H1 (cell line): ENCODE results near the gene CAPS2. TPM values are rescaled to one million over a fixed set of nuclear protein-coding genes. Genes with fewer than 3 reads are reported as not detected.

Experiments
- CTCF ChIA-PET: fragments of 300-600 bp; sonication (Branson Sonifier 250); formaldehyde crosslinking; loops from one replicate; lab custom pipeline; 2021; ENCODE audit not compliant: partially characterized antibody; lab: Charles Lee
- POLR2A ChIA-PET: fragments of 300-600 bp; sonication (Branson Sonifier 250); formaldehyde crosslinking; loops from one replicate; lab custom pipeline; 2021; ENCODE audit warnings: inconsistent platforms; ENCODE audit not compliant: partially characterized antibody; lab: Charles Lee
- DNase-seq, 2 experiments: peaks; one replicate each; pipeline versions ENCODE4 v3.0.0 to v3.0.0-alpha.2; 2010 to 2022; ENCODE audit warnings: low spot score in 2 of 2, low read depth in 1 of 2, mixed read lengths in 1 of 2
- FAIRE-seq: peaks from 2 replicates; lab custom pipeline; 2011; peaks lifted over from hg19 to GRCh38; lab: Jason Lieb, UNC
- H2AFZ ChIP-seq: 2 replicates; pipeline ENCODE4 v1.8.1; 2012; ENCODE audit warnings: low read length, inconsistent platforms
- H2AK5ac ChIP-seq: 2 replicates; pipeline ENCODE4 v1.6.1; 2013; ENCODE audit warnings: low read depth, low read length
- H2BK120ac ChIP-seq: replicated peaks from 2 replicates; pipeline ENCODE3; 2013; ENCODE audit warnings: low read depth, low read length, inconsistent platforms
- H2BK12ac ChIP-seq: 2 replicates; pipeline ENCODE4 v1.6.1; 2013; ENCODE audit warnings: low read depth, low read length
- H2BK15ac ChIP-seq: 2 replicates; pipeline ENCODE4 v1.6.1; 2013; ENCODE audit warnings: low read length
- H2BK20ac ChIP-seq: 2 replicates; pipeline ENCODE4 v1.6.1; 2013; ENCODE audit warnings: low read length
- H2BK5ac ChIP-seq: 2 replicates; pipeline ENCODE4 v1.6.1; 2013; ENCODE audit warnings: low read depth, low read length
- H3K14ac ChIP-seq: 2 replicates; pipeline ENCODE4 v1.6.1; 2013; ENCODE audit warnings: inconsistent platforms; ENCODE audit not compliant: insufficient read length
- H3K18ac ChIP-seq: 2 replicates; pipeline ENCODE4 v1.6.1; 2013; ENCODE audit warnings: low read length; ENCODE audit errors: extremely low read depth
- H3K23ac ChIP-seq: 2 replicates; pipeline ENCODE4 v1.6.1; 2013; ENCODE audit warnings: inconsistent platforms; ENCODE audit not compliant: insufficient read length
- H3K23me2 ChIP-seq: 2 replicates; pipeline ENCODE4 v1.6.1; 2013; ENCODE audit warnings: low read depth, low read length
- H3K27ac ChIP-seq: 2 replicates; pipeline ENCODE4 v1.6.1; 2011; ENCODE audit warnings: low read depth, low read length, inconsistent platforms
- H3K27me3 ChIP-seq, 4 experiments: replicated peaks in 1 of 4; 1 replicate in 1 of 4; 2 replicates in 3 of 4; pipeline versions ENCODE4 v1.6.1 to v1.8.1; 2011 to 2013; ENCODE audit warnings: low read length in 3 of 4, mild to moderate bottlenecking in 3 of 4, inconsistent platforms in 2 of 4, mixed read lengths in 2 of 4, moderate library complexity in 1 of 4; ENCODE audit not compliant: control insufficient read depth in 3 of 4, insufficient read depth in 3 of 4; ENCODE audit errors: extremely low read depth in 1 of 4
- H3K36me3 ChIP-seq, 4 experiments: 2 replicates each; pipeline versions ENCODE4 v1.6.1 to v1.8.1; 2011 to 2013; ENCODE audit warnings: mild to moderate bottlenecking in 4 of 4, low read length in 3 of 4, moderate library complexity in 2 of 4, control low read depth in 1 of 4, inconsistent platforms in 1 of 4; ENCODE audit not compliant: insufficient read depth in 4 of 4, control insufficient read depth in 2 of 4
- H3K4ac ChIP-seq: replicated peaks from 2 replicates; pipeline ENCODE3; 2013; ENCODE audit warnings: low read length, low read depth, mixed read lengths, inconsistent platforms; ENCODE audit not compliant: insufficient read length
- H3K4me1 ChIP-seq, 4 experiments: replicated peaks in 1 of 4; 1 replicate in 1 of 4; 2 replicates in 3 of 4; pipeline versions ENCODE4 v1.6.1 to v1.8.1; 2011 to 2013; ENCODE audit warnings: low read length in 3 of 4, inconsistent platforms in 2 of 4, mixed read lengths in 1 of 4; ENCODE audit not compliant: insufficient read depth in 4 of 4, control insufficient read depth in 3 of 4
- H3K4me2 ChIP-seq, 2 experiments: 2 replicates each; pipeline versions ENCODE4 v1.6.1 to v1.8.1; 2011 to 2013; ENCODE audit warnings: low read depth in 2 of 2, low read length in 2 of 2, control low read depth in 1 of 2, inconsistent platforms in 1 of 2, mild to moderate bottlenecking in 1 of 2; ENCODE audit not compliant: insufficient read depth in 1 of 2
- H3K4me3 ChIP-seq, 4 experiments: fragments of 200-600, 300-600 bp in 1 of 4; sonication (generic), shearing (Covaris generic), sonication (Bioruptor Twin) in 1 of 4; 2 replicates each; pipeline versions ENCODE4 v1.5.1 to v1.8.1; 2011 to 2016; ENCODE audit warnings: low read length in 4 of 4, low read depth in 3 of 4, control low read depth in 2 of 4, inconsistent platforms in 2 of 4, mild to moderate bottlenecking in 2 of 4, mixed read lengths in 1 of 4, moderate library complexity in 1 of 4; ENCODE audit not compliant: insufficient read depth in 2 of 4; ENCODE audit errors: extremely low read depth in 1 of 4
- H3K56ac ChIP-seq: replicated peaks from 2 replicates; pipeline ENCODE3; 2013; ENCODE audit warnings: low read depth, mild to moderate bottlenecking, mixed read lengths, low read length, inconsistent platforms; ENCODE audit not compliant: insufficient read length
- H3K79me1 ChIP-seq: 2 replicates; pipeline ENCODE4 v1.6.1; 2013; ENCODE audit warnings: low read depth, low read length, control low read depth
- H3K79me2 ChIP-seq, 2 experiments: 2 replicates each; pipeline versions ENCODE4 v1.6.1 to v1.8.1; 2012 to 2013; ENCODE audit warnings: low read length in 2 of 2, mild to moderate bottlenecking in 2 of 2, inconsistent platforms in 1 of 2; ENCODE audit not compliant: insufficient read depth in 2 of 2, control insufficient read depth in 1 of 2
- H3K9ac ChIP-seq, 4 experiments: replicated peaks in 1 of 4; 1 replicate in 1 of 4; 2 replicates in 3 of 4; pipeline versions ENCODE4 v1.6.1 to v1.8.1; 2011 to 2013; ENCODE audit warnings: low read depth in 3 of 4, low read length in 3 of 4, control low read depth in 2 of 4, mild to moderate bottlenecking in 2 of 4, moderate library complexity in 2 of 4, inconsistent platforms in 1 of 4; ENCODE audit errors: extremely low read depth in 1 of 4
- H3K9me3 ChIP-seq, 2 experiments: 2 replicates each; pipeline versions ENCODE4 v1.6.1 to v1.8.1; 2012 to 2013; ENCODE audit warnings: mild to moderate bottlenecking in 2 of 2, moderate library complexity in 2 of 2, control low read depth in 1 of 2, inconsistent platforms in 1 of 2, low read depth in 1 of 2, low read length in 1 of 2, mixed read lengths in 1 of 2; ENCODE audit not compliant: insufficient read depth in 2 of 2
- H4K20me1 ChIP-seq, 2 experiments: replicated peaks in 1 of 2; 2 replicates each; pipeline versions ENCODE3 to v1.8.1; 2011 to 2013; ENCODE audit warnings: inconsistent platforms in 2 of 2, low read length in 2 of 2, mild to moderate bottlenecking in 1 of 2; ENCODE audit not compliant: insufficient read depth in 2 of 2, control insufficient read depth in 1 of 2
- H4K5ac ChIP-seq: 2 replicates; pipeline ENCODE4 v1.6.1; 2013; ENCODE audit warnings: low read length, low read depth, mixed read lengths, inconsistent platforms; ENCODE audit not compliant: insufficient read length
- H4K8ac ChIP-seq: 2 replicates; pipeline ENCODE4 v1.8.0; 2013; ENCODE audit warnings: mild to moderate bottlenecking, moderate library complexity, low read length, inconsistent platforms; ENCODE audit not compliant: insufficient read depth; ENCODE audit errors: extremely low read depth
- H4K91ac ChIP-seq: replicated peaks from 2 replicates; pipeline ENCODE3; 2013; ENCODE audit warnings: low read length, mixed read lengths, inconsistent platforms; ENCODE audit not compliant: insufficient read length
- BCL11A ChIP-seq, 2 experiments: IDR thresholded peaks; one replicate each; pipeline ENCODE4 v1.6.1; 2011; ENCODE audit warnings: low read depth in 2 of 2, low read length in 2 of 2, mild to moderate bottlenecking in 2 of 2
- CREB1 ChIP-seq: IDR thresholded peaks from 2 replicates; pipeline ENCODE4 v1.6.1; 2012; ENCODE audit warnings: inconsistent platforms
- GTF2F1 ChIP-seq: IDR thresholded peaks from 2 replicates; pipeline ENCODE4 v1.6.1; 2012; ENCODE audit warnings: low read depth, low read length, improper control_type of control experiment, borderline replicate concordance
- HDAC6 ChIP-seq: IDR thresholded peaks from one replicate; pipeline ENCODE4 v1.7.1; 2012; ENCODE audit warnings: low read depth, mild to moderate bottlenecking, inconsistent platforms, low read length, moderate library complexity
- KDM4A ChIP-seq: IDR thresholded peaks from one replicate; pipeline ENCODE4 v1.7.1; 2012; ENCODE audit warnings: low read depth, mild to moderate bottlenecking, moderate library complexity, low read length, inconsistent platforms; ENCODE audit not compliant: severe bottlenecking
- MAFK ChIP-seq: IDR thresholded peaks from 2 replicates; pipeline ENCODE4 v1.6.1; 2012; ENCODE audit warnings: low read depth, mild to moderate bottlenecking, improper control_type of control experiment, low read length
- POLR2A ChIP-seq, 2 experiments: IDR thresholded peaks; 1 replicate in 1 of 2; 2 replicates in 1 of 2; pipeline ENCODE4 v1.6.1; 2011; ENCODE audit warnings: low read depth in 2 of 2, low read length in 2 of 2, mild to moderate bottlenecking in 2 of 2; ENCODE audit errors: control extremely low read depth in 1 of 2
- POU5F1 ChIP-seq: IDR thresholded peaks from 2 replicates; pipeline ENCODE4 v1.6.1; 2011; ENCODE audit warnings: low read depth, mild to moderate bottlenecking, low read length, moderate library complexity
- SUZ12 ChIP-seq: fragments of 200-600 bp; sonication (generic); IDR thresholded peaks from 2 replicates; pipeline ENCODE4 v1.6.1; 2012; ENCODE audit warnings: mild to moderate bottlenecking, inconsistent platforms, low read length, moderate library complexity, mixed read lengths
- TAF7 ChIP-seq: optimal IDR thresholded peaks from 2 replicates; pipeline ENCODE3; 2011; ENCODE audit warnings: low read depth, mild to moderate bottlenecking, inconsistent platforms, low read length, moderate library complexity, borderline replicate concordance
- TCF12 ChIP-seq: IDR thresholded peaks from 2 replicates; pipeline ENCODE4 v1.6.1; 2011; ENCODE audit warnings: low read depth, mild to moderate bottlenecking, low read length
- TEAD4 ChIP-seq: IDR thresholded peaks from 2 replicates; pipeline ENCODE4 v1.6.1; 2012; ENCODE audit warnings: low read depth, low read length, inconsistent platforms, mixed read lengths
- WGBS, 2 experiments: shearing (Covaris generic) in 1 of 2; methylation state at CpG; one replicate each; pipeline versions ENCODE4 v1.1.6 to v1.1.7; 2013 to 2015; ENCODE audit warnings: low lambda C conversion rate in 2 of 2, mixed read lengths in 2 of 2, inconsistent platforms in 1 of 2, low coverage in 1 of 2, missing lambda C conversion rate in 1 of 2; ENCODE audit not compliant: insufficient replicate concordance in 2 of 2, insufficient coverage in 1 of 2, insufficient read length in 1 of 2; ENCODE audit errors: extremely low coverage in 1 of 2, missing lambda C conversion rate in 1 of 2; 5-methylcytosine and 5-hydroxymethylcytosine counted together
- polyA plus RNA-seq, 7 experiments: library from polyadenylated mRNA; depleted of rRNA in 3 of 7; stranded (reverse) in 5 of 7; unstranded in 2 of 7; fragments of >200 nt in 5 of 7; fragments of 200-250 nt in 2 of 7; gene quantifications; 1 replicate in 5 of 7; 2 replicates in 1 of 7; 4 replicates in 1 of 7; pipeline versions ENCODE4 v1.2.1 to v1.2.3, GENCODE V29; 2011 to 2013; ENCODE audit warnings: missing spikeins in 2 of 7, mixed read lengths in 2 of 7
- total RNA-seq: library from RNA; stranded (reverse); fragmentation: NEBNext Ultra II Directional; extraction: Animal tissue kit (Norgen Biotek cat#: 25700); gene quantifications from 2 replicates; pipeline ENCODE4 v1.2.1, GENCODE V29; 2021
- TF ChIP-seq, protein P1 (sequence below): IDR thresholded peaks from 2 replicates; pipeline ENCODE4 v1.6.1; 2012; ENCODE audit warnings: low read length, inconsistent platforms

The CAPS2 gene
- total and polyA plus RNA-seq, 2 of the 8 experiments (the other 6 are each of a cell fraction or from before 2014, with no cell fraction given): 2.3 to 3.8 TPM

DNA sequence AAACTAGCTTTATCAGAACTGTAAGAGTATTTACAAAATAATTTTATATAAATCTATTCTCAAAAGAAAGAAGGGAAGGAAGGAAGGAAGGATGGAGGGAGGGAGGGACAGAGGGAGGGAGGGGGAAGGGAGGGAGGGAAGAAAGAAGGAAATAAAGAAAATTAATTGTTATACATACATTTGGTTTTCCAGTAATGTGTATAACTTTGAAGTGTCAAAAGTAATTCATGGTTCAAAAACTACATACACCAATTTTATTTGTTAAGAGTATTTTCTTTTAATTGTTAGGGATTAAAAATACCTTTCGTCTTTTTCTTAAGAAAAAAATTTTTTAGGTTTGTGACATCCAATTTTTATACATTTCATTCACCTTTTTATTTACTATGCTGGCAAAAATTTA lies 103.0 kb downstream of the CAPS2 start:
- ChIA-PET CTCF (interaction anchor here (0.6 to 0.7 kb wide), 3 partner anchors 25 to 97 kb away, joined by 3 to 8 read pairs (median 3); no protein-coding TSS in a partner anchor), POLR2A (no interaction called here)
- no peak overlapping the region for H2AK5ac ChIP-seq
- H4K91ac ChIP-seq: no peak overlapping the region
- H2BK20ac ChIP-seq: no peak overlapping the region
- H3K79me1 ChIP-seq: no peaks in the 10 kb centered on the region
- no peak overlapping the region for H2BK12ac ChIP-seq
- TF ChIP-seq POU5F1: no peak
- TF ChIP-seq TCF12: no peak
- TF ChIP-seq MAFK: no peak
- TF ChIP-seq CREB1: no peak
- TF ChIP-seq HDAC6: no peak
- TF ChIP-seq, protein P1, sequence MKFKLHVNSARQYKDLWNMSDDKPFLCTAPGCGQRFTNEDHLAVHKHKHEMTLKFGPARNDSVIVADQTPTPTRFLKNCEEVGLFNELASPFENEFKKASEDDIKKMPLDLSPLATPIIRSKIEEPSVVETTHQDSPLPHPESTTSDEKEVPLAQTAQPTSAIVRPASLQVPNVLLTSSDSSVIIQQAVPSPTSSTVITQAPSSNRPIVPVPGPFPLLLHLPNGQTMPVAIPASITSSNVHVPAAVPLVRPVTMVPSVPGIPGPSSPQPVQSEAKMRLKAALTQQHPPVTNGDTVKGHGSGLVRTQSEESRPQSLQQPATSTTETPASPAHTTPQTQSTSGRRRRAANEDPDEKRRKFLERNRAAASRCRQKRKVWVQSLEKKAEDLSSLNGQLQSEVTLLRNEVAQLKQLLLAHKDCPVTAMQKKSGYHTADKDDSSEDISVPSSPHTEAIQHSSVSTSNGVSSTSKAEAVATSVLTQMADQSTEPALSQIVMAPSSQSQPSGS: no peak
- no peak for TF ChIP-seq POLR2A (IDR thresholded peaks at IDR 0.05; ENCODE audit: control extremely low read depth in 1 of 2, low read depth in 2 of 2, low read length in 2 of 2)
- TF ChIP-seq KDM4A: no peak
- TF ChIP-seq TAF7: no peak
- TF ChIP-seq TEAD4: no peak
- no peak for TF ChIP-seq BCL11A (IDR thresholded peaks at IDR 0.05; ENCODE audit: low read depth in 2 of 2, low read length in 2 of 2)
- TF ChIP-seq SUZ12: no peak
- no peak for TF ChIP-seq GTF2F1
- TF ChIP-seq, all 59 proteins: peak for 0
- no peak overlapping the region for H3K9ac ChIP-seq
- no peak overlapping the region for H3K23ac ChIP-seq
- H3K4me1 ChIP-seq: no peaks in the 10 kb centered on the region
- H3K27me3 ChIP-seq: no peaks in the 10 kb centered on the region
- H3K79me2 ChIP-seq: no peaks in the 10 kb centered on the region
- DNase-seq (no peak), FAIRE-seq (no peak)
- H4K5ac ChIP-seq: no peak overlapping the region
- no peaks in the 10 kb centered on the region for H3K36me3 ChIP-seq
- 100% methylated on average over 1 of the region's 1 CpG; no CpG with 5 or more reads in 1 of the 2 experiments for WGBS, 2 experiments
- H3K27ac ChIP-seq: no peak overlapping the region
- H3K9me3 ChIP-seq: no peaks in the 10 kb centered on the region
- H3K23me2 ChIP-seq: no peaks in the 10 kb centered on the region
- H3K18ac ChIP-seq: no peak overlapping the region
- H2BK15ac ChIP-seq: no peak overlapping the region
- no peak overlapping the region for H3K56ac ChIP-seq
- H2AFZ ChIP-seq: no peak overlapping the region
- H3K4ac ChIP-seq: no peak overlapping the region
- no peak overlapping the region for H3K14ac ChIP-seq
- no peak overlapping the region for H2BK120ac ChIP-seq
- no peak overlapping the region for H2BK5ac ChIP-seq
- no peak overlapping the region for H3K4me3 ChIP-seq
- no peak overlapping the region for H4K8ac ChIP-seq
- no peak overlapping the region for H3K4me2 ChIP-seq
- H4K20me1 ChIP-seq: no peaks in the 10 kb centered on the region
